Large intestine (tissue), 3 donors: ENCODE data around the gene PRRT3. TPM values are rescaled to one million over a fixed set of nuclear protein-coding genes. Genes with fewer than 3 reads are reported as not detected.
"Not testable (repeated sequence)": the region's sequence is repeated elsewhere in the genome, so short reads cannot be mapped to it uniquely, and the experiment has no call there.

Experiments
- DNase-seq, 2 donors: peaks; one replicate each; pipeline versions ENCODE4 v3.0.0 to v3.0.0-alpha.2; 2013
- H3K27ac ChIP-seq: one replicate; pipeline ENCODE4 v1.5.1; 2013; ENCODE audit warnings: low read length
- H3K27me3 ChIP-seq: 2 replicates; pipeline ENCODE4 v1.6.1; 2013; ENCODE audit warnings: low read length; ENCODE audit not compliant: control insufficient read depth, insufficient read depth
- H3K36me3 ChIP-seq: 2 replicates; pipeline ENCODE4 v1.6.1; 2013; ENCODE audit warnings: low read length; ENCODE audit not compliant: control insufficient read depth, insufficient read depth
- H3K4me1 ChIP-seq: one replicate; pipeline ENCODE4 v1.6.1; 2013; ENCODE audit warnings: low read length; ENCODE audit not compliant: control insufficient read depth, insufficient read depth
- H3K4me3 ChIP-seq: one replicate; pipeline ENCODE4 v1.5.1; 2013; ENCODE audit warnings: low read length
- H3K9me3 ChIP-seq: one replicate; pipeline ENCODE4 v1.6.1; 2013; ENCODE audit warnings: mild to moderate bottlenecking, low read depth, low read length, moderate library complexity; ENCODE audit not compliant: control insufficient read depth
- WGBS: methylation state at CpG from one replicate; pipeline ENCODE4 v1.1.5; 2013; ENCODE audit warnings: low lambda C conversion rate; ENCODE audit not compliant: insufficient coverage; 5-methylcytosine and 5-hydroxymethylcytosine counted together
- polyA plus RNA-seq: library from polyadenylated mRNA; unstranded; fragments of 120-200 nt; gene quantifications from one replicate; pipeline ENCODE4 v1.2.1, GENCODE V29; 2013

PRRT3 gene
- polyA plus RNA-seq, 1 donor: 1.8 TPM

DNA sequence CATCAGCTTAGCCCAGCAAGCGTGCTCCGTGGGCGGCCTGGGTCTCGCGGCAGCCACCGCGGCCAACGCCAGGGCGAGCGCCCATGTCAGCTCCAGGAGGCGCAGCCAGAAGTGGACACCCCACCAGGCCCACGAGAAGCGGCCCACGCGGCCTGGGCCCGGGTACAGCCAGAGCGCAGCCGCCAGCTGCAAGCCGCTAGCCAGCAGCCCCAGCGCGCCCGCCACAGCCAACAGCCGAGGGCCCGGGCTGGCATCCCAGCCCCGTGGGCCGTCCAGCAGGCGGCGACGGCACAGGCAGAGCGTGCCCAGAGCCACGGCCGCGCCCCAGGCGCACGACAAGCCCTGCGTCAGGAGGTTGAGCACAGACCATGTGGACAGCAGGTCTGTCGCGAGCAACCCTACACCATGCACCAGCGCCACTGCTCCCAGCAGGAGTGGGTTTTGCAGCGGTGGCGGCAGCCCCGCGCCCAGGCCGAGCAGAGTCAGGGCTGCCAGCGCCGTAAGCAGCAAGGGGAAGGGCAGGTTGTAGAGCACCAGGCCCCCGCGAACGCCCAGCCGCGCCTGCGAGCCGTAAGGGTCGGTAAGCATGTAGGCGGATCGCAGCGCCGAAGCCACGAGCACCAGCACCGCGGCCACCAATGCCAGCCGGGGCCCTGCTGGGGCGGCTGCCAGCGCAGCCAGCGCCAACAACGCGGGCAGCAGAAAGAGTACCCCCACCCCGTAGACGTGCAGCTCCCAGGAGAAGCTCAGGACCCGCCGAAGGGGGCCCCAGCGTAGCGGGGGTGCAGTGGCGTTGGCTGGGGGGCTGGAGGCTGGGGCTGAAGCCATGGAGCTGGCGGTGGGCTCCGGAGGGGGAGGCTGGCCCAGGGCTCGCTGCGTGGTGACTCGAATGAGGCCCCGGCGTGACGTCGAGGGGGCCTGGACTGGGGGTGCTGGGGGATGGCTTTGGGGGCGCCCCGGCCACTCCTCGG, 4.9 kb downstream of the PRRT3 start:
- peak; percentile 74 to 76 for DNase-seq
- H3K36me3 ChIP-seq: peaks cover 22% of the 10 kb centered on the region
- WGBS: no CpG with 5 or more reads among the region's 86 CpGs
- peaks cover 5% of the 10 kb centered on the region for H3K4me1 ChIP-seq
- peaks cover 5% of the 10 kb centered on the region for H3K27me3 ChIP-seq
- peaks cover 6% of the 10 kb centered on the region for H3K9me3 ChIP-seq
- peak overlapping the region; percentile 63 for H3K4me3 ChIP-seq
- peak overlapping the region; percentile 63 for H3K27ac ChIP-seq

DNA sequence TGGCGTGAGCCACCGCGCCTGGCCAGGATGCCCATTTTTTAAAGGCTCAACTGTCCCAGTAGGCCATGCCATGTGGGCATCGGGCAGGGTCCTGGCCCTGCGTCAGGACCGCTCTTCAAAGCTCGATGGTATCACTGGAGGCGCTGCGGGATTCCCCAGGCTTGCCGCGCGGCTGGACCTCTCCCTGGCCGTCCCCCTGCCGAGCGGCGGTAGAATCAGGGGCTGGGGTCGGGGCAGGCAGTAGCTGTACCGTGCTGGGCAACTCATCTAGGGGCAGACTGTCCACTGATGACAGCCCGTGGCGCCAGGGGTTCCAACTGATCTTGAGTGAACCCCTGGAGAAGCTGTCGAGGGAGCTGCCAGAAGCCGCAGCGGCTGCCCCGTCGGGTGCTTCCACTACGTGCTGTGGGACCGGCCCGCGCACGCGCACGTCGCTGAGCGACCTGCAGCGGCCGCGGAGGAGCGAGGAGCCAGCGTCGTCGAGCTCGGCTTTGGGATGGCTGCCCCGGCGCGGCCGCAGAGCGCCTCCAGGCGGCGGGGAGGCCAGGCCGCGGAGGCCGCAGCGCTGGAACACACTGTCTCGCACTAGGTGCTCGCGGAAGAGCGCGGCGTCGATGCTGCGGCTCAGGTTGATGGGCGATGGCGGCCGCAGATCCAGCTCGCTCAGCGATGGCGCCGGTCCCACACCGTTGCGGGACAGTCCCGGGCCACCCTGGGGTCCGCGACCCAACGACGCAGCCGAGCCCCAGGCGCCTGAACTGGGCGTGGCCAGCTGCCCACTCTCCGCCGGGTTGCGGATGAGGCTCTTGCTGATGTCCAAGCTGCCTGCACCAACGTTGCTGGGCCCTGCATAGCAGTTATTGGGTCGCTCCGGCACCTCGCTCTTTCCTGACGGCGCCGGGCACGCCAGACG, 5.8 kb downstream of the PRRT3 start:
- Histone ChIP-seq H3K36me3 (peaks cover 23% of the 10 kb centered on the region), H3K27me3 (peaks cover under 1% of the 10 kb centered on the region), H3K27ac (peak overlapping the region; percentile 69), H3K4me3 (peak overlapping the region; percentile 83), H3K9me3 (peaks cover 6% of the 10 kb centered on the region), H3K4me1 (peaks cover 5% of the 10 kb centered on the region)
- no CpG with 5 or more reads among the region's 90 CpGs for WGBS
- peak; percentile 91 to 93 for DNase-seq

DNA sequence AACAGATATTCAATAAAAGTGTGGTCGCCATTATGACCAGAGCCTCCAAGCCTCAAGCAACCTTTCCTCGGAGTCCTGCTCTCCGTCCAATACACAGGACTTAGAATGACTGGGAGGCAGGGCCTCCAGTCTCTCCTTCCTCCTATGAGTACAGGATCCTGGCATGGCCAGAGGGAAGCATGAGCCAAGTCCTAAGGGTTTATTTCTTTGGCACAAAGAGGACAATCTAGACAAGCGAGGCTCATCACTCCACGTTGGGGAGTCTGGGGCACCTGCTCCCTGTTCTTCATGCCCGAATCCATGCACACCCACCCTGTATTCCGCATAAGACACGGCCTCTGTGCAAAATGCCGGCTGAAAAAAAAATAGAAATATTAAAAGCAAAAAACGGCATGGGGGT, 6.8 kb downstream of the PRRT3 start:
- peaks cover 5% of the 10 kb centered on the region for H3K4me1 ChIP-seq

DNA sequence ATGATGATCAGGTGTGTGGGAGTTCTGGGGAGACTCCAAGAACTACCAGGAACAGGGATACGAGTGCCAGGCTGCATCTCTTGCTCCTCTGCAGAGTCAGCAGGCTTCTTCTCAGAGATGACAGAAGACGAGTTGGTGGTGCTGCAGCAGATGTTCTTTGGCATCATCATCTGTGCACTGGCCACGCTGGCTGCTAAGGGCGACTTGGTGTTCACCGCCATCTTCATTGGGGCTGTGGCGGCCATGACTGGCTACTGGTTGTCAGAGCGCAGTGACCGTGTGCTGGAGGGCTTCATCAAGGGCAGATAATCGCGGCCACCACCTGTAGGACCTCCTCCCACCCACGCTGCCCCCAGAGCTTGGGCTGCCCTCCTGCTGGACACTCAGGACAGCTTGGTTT, 7.9 kb downstream of the PRRT3 start:
- no peak overlapping the region for H3K4me3 ChIP-seq
- no peak for DNase-seq
- H3K27me3 ChIP-seq: no peaks in the 10 kb centered on the region
- peaks cover 30% of the 10 kb centered on the region for H3K36me3 ChIP-seq
- WGBS: no CpG with 5 or more reads among the region's 11 CpGs
- peaks cover 6% of the 10 kb centered on the region for H3K9me3 ChIP-seq
- H3K27ac ChIP-seq: no peak overlapping the region
- H3K4me1 ChIP-seq: peaks cover 5% of the 10 kb centered on the region

More for the DNA sequence above, 6.8 kb downstream of the PRRT3 start:
- peaks cover 6% of the 10 kb centered on the region for H3K9me3 ChIP-seq
- no peak for DNase-seq
- peaks cover 30% of the 10 kb centered on the region for H3K36me3 ChIP-seq
- no peaks in the 10 kb centered on the region for H3K27me3 ChIP-seq
- 100% methylated on average over 1 of the region's 10 CpGs for WGBS
- H3K4me3 ChIP-seq: no peak overlapping the region
- no peak overlapping the region for H3K27ac ChIP-seq

DNA sequence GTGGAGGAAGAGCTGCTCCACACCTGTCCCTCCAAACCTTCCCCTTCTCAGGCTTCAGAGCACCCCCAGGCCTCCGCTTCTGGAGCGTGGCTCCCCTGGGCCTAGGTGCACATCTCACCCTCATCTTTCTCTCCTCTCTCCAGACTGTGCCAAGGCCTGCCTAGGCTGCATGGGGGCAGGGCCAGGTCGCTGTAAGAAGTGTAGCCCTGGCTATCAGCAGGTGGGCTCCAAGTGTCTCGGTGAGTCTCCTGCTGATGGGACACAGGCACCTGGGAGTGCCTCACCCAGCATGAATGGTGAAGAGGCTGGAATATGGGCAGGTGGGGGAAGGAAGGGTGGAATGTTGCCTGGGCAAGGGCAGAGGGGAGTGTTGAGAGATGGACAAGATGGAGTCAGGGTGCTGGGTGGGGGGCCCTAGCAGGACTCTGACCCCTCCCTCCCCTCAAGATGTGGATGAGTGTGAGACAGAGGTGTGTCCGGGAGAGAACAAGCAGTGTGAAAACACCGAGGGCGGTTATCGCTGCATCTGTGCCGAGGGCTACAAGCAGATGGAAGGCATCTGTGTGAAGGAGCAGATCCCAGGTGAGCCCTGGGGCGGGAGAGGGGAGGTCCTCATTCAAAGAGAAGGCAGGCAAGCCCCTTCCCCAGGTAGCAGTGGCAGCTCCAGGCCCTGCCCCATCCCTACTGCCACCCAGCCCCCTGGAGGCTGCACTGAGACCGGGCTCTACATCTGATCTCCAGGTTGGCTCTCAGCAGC, 9.1 kb downstream of the PRRT3 start:
- DNase-seq: no peak
- H3K36me3 ChIP-seq: peaks cover 27% of the 10 kb centered on the region
- WGBS: no CpG with 5 or more reads among the region's 11 CpGs

DNA sequence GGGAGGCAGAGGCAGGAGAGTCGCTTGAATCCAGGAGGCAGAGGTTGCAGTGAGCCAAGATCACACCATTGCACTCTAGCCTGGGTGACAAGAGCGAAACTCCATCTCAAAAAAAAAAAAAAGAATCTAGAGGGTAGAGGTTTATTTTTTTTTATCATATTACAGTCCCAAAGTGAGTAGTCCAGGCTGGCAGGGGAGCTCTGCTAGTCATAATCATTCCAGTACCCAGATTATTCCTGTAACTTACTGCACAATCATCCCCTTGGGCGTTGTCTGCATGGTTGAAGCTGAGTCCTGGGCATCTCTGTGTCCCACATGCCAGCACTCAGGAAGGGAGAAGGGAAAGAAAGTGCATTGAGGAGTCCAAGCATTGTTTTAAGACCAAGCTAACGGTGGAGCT, 10.0 kb downstream of the PRRT3 start:
- no peak for DNase-seq
- Histone ChIP-seq H3K27ac (no peak overlapping the region), H3K36me3 (peaks cover 37% of the 10 kb centered on the region), H3K27me3 (no peaks in the 10 kb centered on the region), H3K4me3 (no peak overlapping the region), H3K4me1 (peaks cover 5% of the 10 kb centered on the region), H3K9me3 (peaks cover under 1% of the 10 kb centered on the region)
- WGBS: no CpG with 5 or more reads among the region's 4 CpGs

More for the DNA sequence above, 9.1 kb downstream of the PRRT3 start:
- H3K27me3 ChIP-seq: no peaks in the 10 kb centered on the region
- H3K9me3 ChIP-seq: peaks cover 6% of the 10 kb centered on the region
- H3K4me1 ChIP-seq: peaks cover 5% of the 10 kb centered on the region
- no peak overlapping the region for H3K27ac ChIP-seq
- H3K4me3 ChIP-seq: no peak overlapping the region

DNA sequence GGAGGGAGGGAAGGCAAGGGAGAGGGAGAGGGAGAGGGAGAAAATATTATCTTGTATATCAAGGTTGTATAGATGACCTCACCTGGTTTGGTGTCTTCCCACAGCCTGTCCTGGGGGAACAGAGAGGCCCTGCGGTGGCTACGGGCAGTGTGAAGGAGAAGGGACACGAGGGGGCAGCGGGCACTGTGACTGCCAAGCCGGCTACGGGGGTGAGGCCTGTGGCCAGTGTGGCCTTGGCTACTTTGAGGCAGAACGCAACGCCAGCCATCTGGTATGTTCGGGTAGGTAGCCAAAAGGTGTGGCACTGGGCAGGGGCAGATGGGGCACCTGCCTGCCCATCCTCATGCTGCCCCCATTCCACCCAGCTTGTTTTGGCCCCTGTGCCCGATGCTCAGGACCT, 11.5 kb downstream of the PRRT3 start:
- Histone ChIP-seq H3K9me3 (no peaks in the 10 kb centered on the region), H3K4me3 (no peak overlapping the region), H3K36me3 (peaks cover 39% of the 10 kb centered on the region), H3K27ac (no peak overlapping the region), H3K4me1 (no peaks in the 10 kb centered on the region), H3K27me3 (no peaks in the 10 kb centered on the region)
- no peak for DNase-seq
- no CpG with 5 or more reads among the region's 10 CpGs for WGBS

DNA sequence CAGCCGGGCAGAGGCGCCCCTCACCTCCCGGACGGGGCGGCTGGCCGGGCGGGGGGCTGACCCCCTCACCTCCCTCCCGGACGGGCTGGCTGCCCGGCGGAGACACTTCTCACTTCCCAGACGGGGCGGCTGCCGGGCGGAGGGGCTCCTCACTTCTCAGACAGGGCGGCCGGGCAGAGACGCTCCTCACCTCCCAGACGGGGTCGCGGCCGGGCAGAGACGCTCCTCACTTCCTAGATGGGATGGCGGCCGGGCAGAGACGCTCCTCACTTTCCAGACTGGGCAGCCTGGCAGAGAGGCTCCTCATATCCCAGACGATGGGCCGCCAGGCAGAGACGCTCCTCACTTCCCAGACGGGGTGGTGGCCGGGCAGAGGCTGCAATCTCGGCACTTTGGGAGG, 12.3 kb downstream of the PRRT3 start:
- not testable (repeated sequence) for H3K4me1 ChIP-seq, H3K4me3 ChIP-seq, H3K27ac ChIP-seq, DNase-seq, H3K9me3 ChIP-seq, H3K27me3 ChIP-seq
- no CpG with 5 or more reads among the region's 32 CpGs for WGBS
- H3K36me3 ChIP-seq: peaks cover 39% of the 10 kb centered on the region

DNA sequence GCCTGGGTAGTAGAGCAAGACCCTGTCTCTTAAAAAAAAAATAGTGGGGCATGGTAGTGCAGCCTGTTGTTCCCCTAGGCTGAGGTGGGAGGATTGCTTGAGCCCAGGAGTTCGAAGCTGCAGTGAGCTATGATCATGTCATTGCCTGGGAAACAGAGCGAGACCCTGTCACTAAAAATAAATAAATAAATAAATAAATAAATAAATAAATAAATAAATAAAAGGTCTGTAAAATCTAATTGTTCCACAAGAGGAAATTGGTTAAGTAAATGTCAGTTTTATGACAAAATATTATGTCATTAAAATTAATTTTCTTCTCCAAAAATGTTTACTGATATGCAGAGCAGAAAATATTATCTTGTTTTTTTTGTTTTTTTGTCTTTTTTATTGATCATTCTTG, 13.2 kb downstream of the PRRT3 start:
- Histone ChIP-seq H3K36me3 (peaks cover 32% of the 10 kb centered on the region), H3K4me1 (peaks cover 15% of the 10 kb centered on the region), H3K27me3 (no peaks in the 10 kb centered on the region), H3K9me3 (no peaks in the 10 kb centered on the region), H3K4me3 (no peak overlapping the region), H3K27ac (no peak overlapping the region)
- DNase-seq: no peak
- WGBS: no CpG with 5 or more reads among the region's 2 CpGs
